CD14-positive monocyte (primary cell): Measurements from ENCODE around the gene COL26A1. TPM values are rescaled to one million over a fixed set of nuclear protein-coding genes. Genes with fewer than 3 reads are reported as not detected.
"Not testable (repeated sequence)": the region's sequence is repeated elsewhere in the genome, so short reads cannot be mapped to it uniquely, and the experiment has no call there.

Experiments
- DNase-seq, 3 donors: peaks; one replicate each; pipeline ENCODE4 v3.0.0-alpha.2; 2011 to 2022
- H2AFZ ChIP-seq: 2 replicates; pipeline ENCODE4 v1.6.0; 2012; ENCODE audit warnings: mild to moderate bottlenecking, low read depth, low read length, inconsistent platforms; ENCODE audit not compliant: insufficient read depth, poor library complexity, severe bottlenecking
- H3K27ac ChIP-seq, 2 donors: 1 replicate in 1 of 2; 2 replicates in 1 of 2; pipeline ENCODE4 v1.5.1; 2012 to 2013; ENCODE audit warnings: low read length in 2 of 2, control low read depth in 1 of 2, inconsistent platforms in 1 of 2, low read depth in 1 of 2, mild to moderate bottlenecking in 1 of 2
- H3K27me3 ChIP-seq, 2 donors: one replicate each; pipeline versions ENCODE4 v1.6.0 to v1.6.1; 2011 to 2013; ENCODE audit warnings: low read length in 2 of 2; ENCODE audit not compliant: control insufficient read depth in 2 of 2, insufficient read depth in 2 of 2
- H3K36me3 ChIP-seq, 2 donors: replicated peaks in 1 of 2; 1 replicate in 1 of 2; 2 replicates in 1 of 2; pipeline versions ENCODE4 v1.5.1 to v1.6.1; 2012 to 2013; ENCODE audit warnings: low read length in 2 of 2, control low read depth in 1 of 2, inconsistent platforms in 1 of 2, mild to moderate bottlenecking in 1 of 2; ENCODE audit not compliant: insufficient read depth in 2 of 2, control insufficient read depth in 1 of 2
- H3K4me1 ChIP-seq, 2 donors: 1 replicate in 1 of 2; 2 replicates in 1 of 2; pipeline versions ENCODE4 v1.5.1 to v1.6.1; 2012 to 2013; ENCODE audit warnings: low read length in 2 of 2, control low read depth in 1 of 2, inconsistent platforms in 1 of 2, mild to moderate bottlenecking in 1 of 2, moderate library complexity in 1 of 2; ENCODE audit not compliant: insufficient read depth in 2 of 2, control insufficient read depth in 1 of 2
- H3K4me2 ChIP-seq: replicated peaks from 2 replicates; pipeline ENCODE3; 2012; ENCODE audit warnings: low read length, moderate library complexity, mild to moderate bottlenecking; ENCODE audit not compliant: poor library complexity, severe bottlenecking; ENCODE audit errors: extremely low read depth
- H3K4me3 ChIP-seq, 3 experiments: fragments of 200-600 bp in 1 of 3; sonication (generic) in 1 of 3; replicated peaks in 1 of 3; 1 replicate in 2 of 3; 2 replicates in 1 of 3; pipeline ENCODE4 v1.5.1; 2011 to 2013; ENCODE audit warnings: low read length in 3 of 3, mild to moderate bottlenecking in 3 of 3, control low read depth in 2 of 3, low read depth in 2 of 3, inconsistent platforms in 1 of 3, moderate library complexity in 1 of 3
- H3K79me2 ChIP-seq: 2 replicates; pipeline ENCODE4 v1.6.0; 2012; ENCODE audit warnings: mild to moderate bottlenecking, control low read depth, inconsistent platforms, low read length, moderate library complexity; ENCODE audit not compliant: insufficient read depth
- H3K9ac ChIP-seq: 2 replicates; pipeline ENCODE4 v1.6.0; 2017; ENCODE audit warnings: low read length, mild to moderate bottlenecking; ENCODE audit not compliant: insufficient read depth, poor library complexity, severe bottlenecking
- H3K9me3 ChIP-seq, 2 donors: replicated peaks in 1 of 2; 1 replicate in 1 of 2; 2 replicates in 1 of 2; pipeline versions ENCODE4 v1.5.1 to v1.6.1; 2012 to 2013; ENCODE audit warnings: low read length in 2 of 2, control low read depth in 1 of 2; ENCODE audit not compliant: control insufficient read depth in 1 of 2, insufficient read depth in 1 of 2
- H4K20me1 ChIP-seq: 2 replicates; pipeline ENCODE4 v1.6.0; 2012; ENCODE audit warnings: mild to moderate bottlenecking, low read length, control low read depth, moderate library complexity; ENCODE audit not compliant: insufficient read depth
- H3K27ac Mint-ChIP-seq, 7 donors: one replicate each; pipeline ENCODE4 v1.8.0; 2020; ENCODE audit warnings: mild to moderate bottlenecking in 7 of 7, mixed read lengths in 7 of 7, moderate library complexity in 6 of 7, inconsistent platforms in 2 of 7
- H3K27me3 Mint-ChIP-seq, 3 donors: one replicate each; pipeline ENCODE4 v1.8.0; 2021 to 2022; ENCODE audit warnings: low read depth in 3 of 3, mild to moderate bottlenecking in 3 of 3, mixed read lengths in 3 of 3, moderate library complexity in 3 of 3, inconsistent platforms in 1 of 3
- H3K36me3 Mint-ChIP-seq, 2 donors: one replicate each; pipeline ENCODE4 v1.8.0; 2020; ENCODE audit warnings: mixed read lengths in 2 of 2, inconsistent platforms in 1 of 2, mild to moderate bottlenecking in 1 of 2
- H3K4me1 Mint-ChIP-seq: one replicate; pipeline ENCODE4 v1.8.0; 2020; ENCODE audit warnings: mild to moderate bottlenecking, mixed read lengths
- H3K4me3 Mint-ChIP-seq, 2 donors: one replicate each; pipeline ENCODE4 v1.8.0; 2020; ENCODE audit warnings: mild to moderate bottlenecking in 2 of 2, mixed read lengths in 2 of 2, moderate library complexity in 1 of 2
- H3K9me3 Mint-ChIP-seq, 7 donors: one replicate each; pipeline ENCODE4 v1.8.0; 2020 to 2022; ENCODE audit warnings: mixed read lengths in 7 of 7, mild to moderate bottlenecking in 6 of 7, moderate library complexity in 6 of 7, inconsistent platforms in 2 of 7
- CTCF ChIP-seq: fragments of 200-600 bp; IDR thresholded peaks from one replicate; pipeline ENCODE4 v1.8.0; 2022; ENCODE audit warnings: antibody characterized with exemption, mild to moderate bottlenecking
- WGBS: methylation state at CpG from one replicate; pipeline ENCODE4 v1.1.5; 2013; ENCODE audit warnings: missing lambda C conversion rate; ENCODE audit not compliant: insufficient coverage; 5-methylcytosine and 5-hydroxymethylcytosine counted together
- intact Hi-C, 2 donors: fragments of 100-400 bp; cut with micrococcal nuclease; formaldehyde crosslinking; loops; one replicate each; pipeline versions ENCODE4 v1.15.0 to v1.15.1; 2023
- polyA plus RNA-seq, 3 donors: library from polyadenylated mRNA; depleted of rRNA in 1 of 3; unstranded in 2 of 3; stranded (reverse) in 1 of 3; fragments of 300-500 nt in 2 of 3; fragments of >200 nt in 1 of 3; fragmentation: Illumina TruSeq in 2 of 3; gene quantifications; 1 replicate in 2 of 3; 2 replicates in 1 of 3; pipeline ENCODE4 v1.2.3, GENCODE V29; 2012 to 2021

The COL26A1 gene
- polyA plus RNA-seq, 3 donors: not detected

GRCh38 chr7:101347477-101347876, 15.2 kb upstream of the COL26A1 start:
- no peak overlapping the region for H2AFZ ChIP-seq
- no peak overlapping the region for H3K4me3 Mint-ChIP-seq
- no peak overlapping the region for H3K27ac ChIP-seq
- H3K9me3 Mint-ChIP-seq: no peaks in the 10 kb centered on the region
- intact Hi-C loops: no loop called here
- H3K9me3 ChIP-seq: no peaks in the 10 kb centered on the region
- H3K4me3 ChIP-seq: no peak overlapping the region
- peaks cover 7 to 25% (median 13%) of the 10 kb centered on the region in 3 donors for H3K27me3 Mint-ChIP-seq
- H3K4me1 ChIP-seq: no peaks in the 10 kb centered on the region
- no peaks in the 10 kb centered on the region for H3K4me1 Mint-ChIP-seq
- H3K79me2 ChIP-seq: no peaks in the 10 kb centered on the region
- H3K27ac Mint-ChIP-seq: no peak overlapping the region
- H3K36me3 ChIP-seq: no peaks in the 10 kb centered on the region
- H4K20me1 ChIP-seq: no peaks in the 10 kb centered on the region
- no peaks in the 10 kb centered on the region for H3K36me3 Mint-ChIP-seq
- no peak overlapping the region for H3K9ac ChIP-seq
- H3K27me3 ChIP-seq: peaks cover 0 to 2% of the 10 kb centered on the region in 2 donors
- no peak for TF ChIP-seq CTCF
- 96% methylated on average over 10 of the region's 15 CpGs for WGBS
- no peak overlapping the region for H3K4me2 ChIP-seq
- no peak for DNase-seq

DNA sequence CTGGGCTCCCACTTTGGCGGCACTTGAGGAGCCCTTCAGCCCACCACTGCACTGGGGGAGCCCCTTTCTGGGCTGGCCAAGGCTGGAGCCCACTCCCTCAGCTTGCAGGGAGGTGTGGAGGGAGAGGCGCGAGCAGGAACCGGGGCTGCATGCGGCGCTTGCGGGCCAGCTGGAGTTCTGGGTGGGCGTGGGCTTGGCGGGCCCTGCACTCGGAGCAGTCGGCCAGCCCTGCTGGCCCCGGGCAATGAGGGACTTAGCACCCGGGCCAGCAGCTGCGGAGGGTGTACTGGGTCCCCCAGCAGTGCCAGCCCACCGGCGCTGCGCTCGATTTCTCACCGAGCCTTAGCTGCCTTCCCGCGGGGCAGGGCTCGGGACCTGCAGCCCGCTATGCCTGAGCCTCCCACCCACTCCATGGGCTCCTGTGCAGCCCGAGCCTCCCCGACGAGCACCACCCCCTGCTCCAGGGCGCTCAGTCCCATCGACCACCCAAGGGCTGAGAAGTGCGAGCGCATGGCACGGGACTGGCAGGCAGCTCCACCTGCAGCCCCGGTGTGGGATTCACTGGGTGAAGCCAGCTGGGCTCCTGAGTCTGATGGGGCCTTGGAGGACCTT, 14.1 kb upstream of the COL26A1 start:
- intact Hi-C loops, H3K9me3 ChIP-seq, H3K9me3 Mint-ChIP-seq, H3K36me3 Mint-ChIP-seq, H3K27ac ChIP-seq, H2AFZ ChIP-seq, H3K4me1 ChIP-seq, H3K36me3 ChIP-seq, H4K20me1 ChIP-seq, H3K27me3 ChIP-seq, H3K79me2 ChIP-seq, H3K4me3 Mint-ChIP-seq, DNase-seq, H3K9ac ChIP-seq, H3K27ac Mint-ChIP-seq, H3K4me1 Mint-ChIP-seq, H3K4me3 ChIP-seq, H3K4me2 ChIP-seq: not testable (repeated sequence)
- peaks cover 7 to 28% (median 13%) of the 10 kb centered on the region in 3 donors for H3K27me3 Mint-ChIP-seq
- 95% methylated on average over 14 of the region's 32 CpGs for WGBS

DNA sequence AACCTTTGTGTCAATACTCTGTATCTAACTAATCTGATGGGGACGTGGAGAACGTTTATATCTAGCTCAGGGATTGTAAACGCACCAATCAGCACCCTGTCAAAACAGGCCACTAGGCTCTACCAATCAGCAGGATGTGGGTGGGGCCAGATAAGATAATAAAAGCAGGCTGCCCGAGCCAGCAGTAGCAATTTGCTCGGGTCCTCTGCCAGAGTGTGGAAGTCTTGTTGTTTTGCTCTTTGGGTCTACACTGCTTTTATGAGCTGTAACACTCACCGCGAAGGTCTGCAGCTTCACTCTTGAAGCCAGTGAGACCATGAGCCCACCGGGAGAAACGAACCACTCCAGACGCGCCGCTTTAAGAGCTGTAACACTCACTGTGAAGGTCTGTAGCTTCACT, 13.4 kb upstream of the COL26A1 start:
- H3K9me3 Mint-ChIP-seq, H3K27ac ChIP-seq, H2AFZ ChIP-seq, H3K36me3 ChIP-seq, H3K79me2 ChIP-seq, H3K4me2 ChIP-seq, H3K27me3 ChIP-seq, H3K4me1 ChIP-seq, H3K36me3 Mint-ChIP-seq, H3K9ac ChIP-seq, H3K9me3 ChIP-seq, H3K27ac Mint-ChIP-seq, H3K4me1 Mint-ChIP-seq, H3K4me3 ChIP-seq, DNase-seq, intact Hi-C loops, H4K20me1 ChIP-seq: not testable (repeated sequence)
- Mint-ChIP-seq H3K4me3 (peak overlapping the region in 1 of 2 donors; percentile 31), H3K27me3 (peaks cover 7 to 28% (median 12%) of the 10 kb centered on the region in 3 donors)
- 90% methylated on average over 9 of the region's 12 CpGs for WGBS
